PC-3 (cell line): Measurements from ENCODE around the gene BTBD2. TPM values are rescaled to one million over a fixed set of nuclear protein-coding genes. Genes with fewer than 3 reads are reported as not detected.
A peak's percentile ranks its signal among the peaks of the same experiment; 100 is the strongest.

Experiments used
- ATAC-seq: fragments of 200-7000 bp; cut with Tn5 transposase; 2 replicates; pipeline ENCODE4 v1.9.1; 2020; ENCODE audit warnings: mild to moderate bottlenecking, moderate library complexity
- BruUV-seq: library from RNA; stranded (reverse); fragments of 400-500 nt; replicated peaks from 2 replicates; lab custom pipeline; 2021; lab: Mats Ljungman, UMichigan
- CTCF ChIA-PET: fragments of 300-600 bp; sonication (Branson Sonifier 250); formaldehyde crosslinking; loops from one replicate; lab custom pipeline; 2022; ENCODE audit warnings: antibody characterized with exemption; lab: Charles Lee
- POLR2A ChIA-PET: fragments of 300-600 bp; sonication (Branson Sonifier 250); formaldehyde crosslinking; loops from one replicate; lab custom pipeline; 2022; ENCODE audit warnings: antibody characterized with exemption; ENCODE audit not compliant: unreplicated experiment; lab: Charles Lee
- DNase-seq: peaks from one replicate; pipeline ENCODE4 v3.0.0-alpha.2; 2015
- H2AFZ ChIP-seq: fragments of 300-600 bp; sonication (generic); 2 replicates; pipeline ENCODE4 v1.6.0; 2016; ENCODE audit warnings: antibody characterized with exemption, low read length
- H3F3A ChIP-seq: fragments of 300-600 bp; sonication (generic); one replicate; pipeline ENCODE4 v1.6.0; 2017; ENCODE audit warnings: antibody characterized with exemption, low read length, control low read depth, mild to moderate bottlenecking; ENCODE audit not compliant: unreplicated experiment
- H3K27ac ChIP-seq: fragments of 300-600 bp; sonication (generic); 2 replicates; pipeline ENCODE4 v1.5.1; 2016; ENCODE audit warnings: mild to moderate bottlenecking, low read length
- H3K27me3 ChIP-seq: fragments of 300-600 bp; sonication (generic); 2 replicates; pipeline ENCODE4 v1.6.1; 2016; ENCODE audit warnings: low read length, mixed read lengths
- H3K36me3 ChIP-seq: fragments of 300-600 bp; sonication (generic); 2 replicates; pipeline ENCODE4 v1.6.1; 2016; ENCODE audit warnings: low read depth, mixed run types, low read length, mixed read lengths
- H3K4me1 ChIP-seq: fragments of 300-600 bp; sonication (generic); 2 replicates; pipeline ENCODE4 v1.5.1; 2016; ENCODE audit warnings: low read length; ENCODE audit not compliant: insufficient read depth
- H3K4me2 ChIP-seq: fragments of 300-600 bp; sonication (generic); 2 replicates; pipeline ENCODE4 v1.6.0; 2016; ENCODE audit warnings: low read length
- H3K4me3 ChIP-seq: fragments of 300-600 bp; sonication (generic); 2 replicates; pipeline ENCODE4 v1.5.1; 2016; ENCODE audit warnings: mild to moderate bottlenecking, low read length, mixed read lengths
- H3K79me2 ChIP-seq: fragments of 300-600 bp; sonication (generic); 2 replicates; pipeline ENCODE4 v1.6.1; 2017; ENCODE audit warnings: low read length, mixed read lengths
- H3K9ac ChIP-seq: fragments of 300-600 bp; sonication (generic); 2 replicates; pipeline ENCODE4 v1.6.0; 2016; ENCODE audit warnings: mild to moderate bottlenecking, low read length
- H3K9me2 ChIP-seq: fragments of 300-600 bp; sonication (generic); replicated peaks from 2 replicates; pipeline ENCODE4 v1.6.1; 2016; ENCODE audit warnings: mixed run types, low read length, mixed read lengths
- H3K9me3 ChIP-seq: fragments of 300-600 bp; sonication (generic); 2 replicates; pipeline ENCODE4 v1.6.1; 2016; ENCODE audit warnings: low read length, mixed read lengths
- H4K20me1 ChIP-seq: fragments of 300-600 bp; sonication (generic); 2 replicates; pipeline ENCODE4 v1.6.1; 2016; ENCODE audit warnings: low read length, mixed read lengths
- EZH2 ChIP-seq: fragments of 300-600 bp; sonication (generic); IDR thresholded peaks from one replicate; pipeline ENCODE4 v1.6.1; 2017; ENCODE audit warnings: antibody characterized with exemption, mild to moderate bottlenecking, low read length; ENCODE audit not compliant: unreplicated experiment
- EZH2phosphoT487 ChIP-seq: fragments of 300-600 bp; sonication (generic); IDR thresholded peaks from 2 replicates; pipeline ENCODE4 v1.6.1; 2018; ENCODE audit warnings: mild to moderate bottlenecking, antibody characterized with exemption, low read length, borderline replicate concordance
- intact Hi-C: fragments of 100-400 bp; cut with micrococcal nuclease; formaldehyde crosslinking; loops from 2 replicates; pipeline ENCODE4 v1.9.0; 2023
- total RNA-seq: library from RNA; depleted of rRNA; stranded (reverse); fragments of >200 nt; gene quantifications from 2 replicates; pipeline ENCODE4 v1.2.3, GENCODE V29; 2014
- TF ChIP-seq, protein P1 (sequence below): fragments of 300-600 bp; sonication (generic); conservative IDR thresholded peaks from 2 replicates; pipeline ENCODE4 v1.5.1; 2017; ENCODE audit warnings: antibody characterized with exemption, low read depth, mild to moderate bottlenecking, low read length

Gene BTBD2
- total RNA-seq, 1 experiment from 2014 or later = 72.0 TPM

- H3K4me2 ChIP-seq = no peak overlapping the region
- no peak overlapping the region for H3K9ac ChIP-seq
- no peak overlapping the region for H3K4me3 ChIP-seq
- POLR2A ChIA-PET = no interaction called here
- no peak overlapping the region for H2AFZ ChIP-seq
- H4K20me1 ChIP-seq = no peaks in the 10 kb centered on the region
- ATAC-seq = no peak
- BruUV-seq = TSS peak; percentile 60
- CTCF ChIA-PET = no interaction called here
- no peaks in the 10 kb centered on the region for H3K9me2 ChIP-seq
- H3F3A ChIP-seq = no peaks in the 10 kb centered on the region
- H3K79me2 ChIP-seq = no peaks in the 10 kb centered on the region
- intact Hi-C loops = no loop called here
- no peaks in the 10 kb centered on the region for H3K9me3 ChIP-seq
- TF ChIP-seq EZH2phosphoT487 (no peak), EZH2 (no peak)
- TF ChIP-seq, protein P1, sequence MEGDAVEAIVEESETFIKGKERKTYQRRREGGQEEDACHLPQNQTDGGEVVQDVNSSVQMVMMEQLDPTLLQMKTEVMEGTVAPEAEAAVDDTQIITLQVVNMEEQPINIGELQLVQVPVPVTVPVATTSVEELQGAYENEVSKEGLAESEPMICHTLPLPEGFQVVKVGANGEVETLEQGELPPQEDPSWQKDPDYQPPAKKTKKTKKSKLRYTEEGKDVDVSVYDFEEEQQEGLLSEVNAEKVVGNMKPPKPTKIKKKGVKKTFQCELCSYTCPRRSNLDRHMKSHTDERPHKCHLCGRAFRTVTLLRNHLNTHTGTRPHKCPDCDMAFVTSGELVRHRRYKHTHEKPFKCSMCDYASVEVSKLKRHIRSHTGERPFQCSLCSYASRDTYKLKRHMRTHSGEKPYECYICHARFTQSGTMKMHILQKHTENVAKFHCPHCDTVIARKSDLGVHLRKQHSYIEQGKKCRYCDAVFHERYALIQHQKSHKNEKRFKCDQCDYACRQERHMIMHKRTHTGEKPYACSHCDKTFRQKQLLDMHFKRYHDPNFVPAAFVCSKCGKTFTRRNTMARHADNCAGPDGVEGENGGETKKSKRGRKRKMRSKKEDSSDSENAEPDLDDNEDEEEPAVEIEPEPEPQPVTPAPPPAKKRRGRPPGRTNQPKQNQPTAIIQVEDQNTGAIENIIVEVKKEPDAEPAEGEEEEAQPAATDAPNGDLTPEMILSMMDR = no peak
- H3K27me3 ChIP-seq = no peaks in the 10 kb centered on the region
- peaks cover 5% of the 10 kb centered on the region for H3K36me3 ChIP-seq
- no peak overlapping the region for H3K27ac ChIP-seq
- DNase-seq = no peak
- H3K4me1 ChIP-seq = no peaks in the 10 kb centered on the region
Measured at GRCh38 chr19:1986357-1987162, 29.0 kb downstream of the BTBD2 start.

DNA sequence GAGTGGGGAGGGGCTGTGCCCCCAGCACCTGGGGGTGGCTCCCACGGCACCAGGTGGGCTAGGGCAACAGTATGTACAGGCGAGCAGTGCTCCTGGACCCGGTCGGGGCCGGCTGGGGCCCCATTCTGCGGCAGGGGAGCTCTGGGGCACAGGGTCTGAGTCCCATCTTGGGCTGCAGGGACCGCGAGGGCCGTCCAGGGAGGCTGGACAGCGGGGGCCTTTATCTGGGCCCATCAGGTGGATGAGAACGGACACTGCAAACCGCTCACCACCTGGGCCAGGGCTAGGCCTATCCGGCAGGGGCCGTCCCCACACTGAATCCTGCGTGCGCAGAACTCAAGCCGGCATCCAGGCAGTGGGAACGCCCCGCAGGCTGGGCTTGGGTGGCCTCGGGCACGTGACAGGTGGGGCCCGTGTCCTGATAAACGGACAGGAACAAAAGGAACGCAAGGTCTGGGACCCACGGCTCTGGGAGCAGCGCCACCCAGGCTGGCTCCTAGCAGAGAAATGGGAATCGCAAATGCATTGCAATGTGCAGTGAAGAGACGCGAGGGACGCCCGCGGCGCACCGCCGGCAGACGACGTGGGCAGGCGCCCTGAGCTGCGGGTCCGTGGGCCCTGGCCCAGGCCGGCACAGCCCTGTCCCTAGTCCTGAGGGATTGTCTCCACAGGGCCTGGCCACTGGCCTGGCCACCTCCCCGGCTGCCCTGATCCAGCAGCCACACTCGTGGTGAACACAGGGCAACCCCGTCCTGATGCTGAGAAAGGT, 29.7 kb downstream of the BTBD2 start:
- Histone ChIP-seq H3K9ac (no peak overlapping the region), H3K9me3 (no peaks in the 10 kb centered on the region), H4K20me1 (no peaks in the 10 kb centered on the region), H3K79me2 (no peaks in the 10 kb centered on the region), H3K4me2 (no peak overlapping the region), H3K27me3 (no peaks in the 10 kb centered on the region), H3K9me2 (no peaks in the 10 kb centered on the region), H3K36me3 (peaks cover 5% of the 10 kb centered on the region), H3F3A (no peaks in the 10 kb centered on the region), H3K4me1 (no peaks in the 10 kb centered on the region), H2AFZ (no peak overlapping the region), H3K4me3 (no peak overlapping the region), H3K27ac (no peak overlapping the region)
- no TSS peak for BruUV-seq
- DNase-seq (no peak), ATAC-seq (peak; percentile 21; the same call in 1 of the 2 replicates)
- TF ChIP-seq EZH2phosphoT487 (no peak), EZH2 (no peak)
- ChIA-PET POLR2A (no interaction called here), CTCF (no interaction called here)
- intact Hi-C loops = no loop called here

DNA sequence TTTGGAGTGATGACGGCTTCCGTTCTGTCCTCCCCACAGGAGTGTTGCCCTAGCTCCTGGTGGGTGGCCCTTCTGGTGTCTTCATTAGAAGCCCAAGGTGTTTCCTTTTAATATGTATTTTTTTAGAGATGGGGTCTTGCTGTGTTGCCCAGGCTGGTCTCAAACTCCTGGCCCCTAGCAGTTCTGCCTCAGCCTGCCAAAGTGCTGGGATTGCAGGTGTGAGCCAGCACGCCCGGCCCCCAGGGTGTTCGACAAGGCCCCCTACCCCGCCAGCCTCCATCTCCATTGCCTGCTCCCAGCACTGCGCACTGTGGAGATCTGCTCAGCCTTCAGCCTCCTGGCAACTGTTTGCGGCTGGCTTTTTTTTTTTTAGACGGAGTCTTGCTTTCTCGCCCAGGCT, 31.2 kb downstream of the BTBD2 start:
- ChIA-PET POLR2A (no interaction called here), CTCF (no interaction called here)
- H3K9me3 ChIP-seq = no peaks in the 10 kb centered on the region
- H3K4me1 ChIP-seq = no peaks in the 10 kb centered on the region
- no peaks in the 10 kb centered on the region for H4K20me1 ChIP-seq
- H3K79me2 ChIP-seq = no peaks in the 10 kb centered on the region
- TF ChIP-seq EZH2 (no peak), EZH2phosphoT487 (no peak)
- TF ChIP-seq, protein P1 = no peak
- H3K9me2 ChIP-seq = no peaks in the 10 kb centered on the region
- H3K4me2 ChIP-seq = no peak overlapping the region
- no peaks in the 10 kb centered on the region for H3F3A ChIP-seq
- ATAC-seq (no peak), DNase-seq (no peak)
- no peak overlapping the region for H2AFZ ChIP-seq
- H3K36me3 ChIP-seq = no peaks in the 10 kb centered on the region; the same call in 1 of the 2 replicates
- no peak overlapping the region for H3K9ac ChIP-seq
- intact Hi-C loops = no loop called here
- no peaks in the 10 kb centered on the region for H3K27me3 ChIP-seq
- no peak overlapping the region for H3K4me3 ChIP-seq
- no peak overlapping the region for H3K27ac ChIP-seq
- BruUV-seq = no TSS peak
